Ascending aorta (tissue), 2 donors: ENCODE results near the gene UBE2G1. TPM values are rescaled to one million over a fixed set of nuclear protein-coding genes. Genes with fewer than 3 reads are reported as not detected.
"Not testable (repeated sequence)": the region's sequence is repeated elsewhere in the genome, so short reads cannot be mapped to it uniquely, and the experiment has no call there.

Source experiments
- DNase-seq, 2 donors: peaks; one replicate each; pipeline ENCODE4 v3.0.0-alpha.2; 2019; ENCODE audit warnings: low spot score in 2 of 2
- H3K27ac ChIP-seq, 2 donors: fragments of 200-600 bp; sonication (generic); one replicate each; pipeline ENCODE4 v1.5.1; 2016 to 2017; ENCODE audit warnings: mild to moderate bottlenecking in 1 of 2
- H3K27me3 ChIP-seq: fragments of 200-600 bp; sonication (generic); one replicate; pipeline ENCODE4 v1.5.1; 2017
- H3K36me3 ChIP-seq, 2 donors: fragments of 200-600 bp; sonication (generic); one replicate each; pipeline ENCODE4 v1.5.1; 2016
- H3K4me1 ChIP-seq, 2 donors: fragments of 200-600 bp; sonication (generic); one replicate each; pipeline ENCODE4 v1.5.1; 2016 to 2017; ENCODE audit warnings: mild to moderate bottlenecking in 1 of 2
- H3K4me3 ChIP-seq, 2 donors: fragments of 200-600 bp; sonication (generic); one replicate each; pipeline ENCODE4 v1.5.1; 2016 to 2017; ENCODE audit warnings: mild to moderate bottlenecking in 1 of 2
- H3K9me3 ChIP-seq, 2 donors: fragments of 200-600 bp; sonication (generic); one replicate each; pipeline ENCODE4 v1.5.1; 2016
- CTCF ChIP-seq, 3 experiments: fragments of 200-600 bp in 2 of 3; fragments of 450-650 bp in 1 of 3; sonication (generic) in 2 of 3; IDR thresholded peaks; one replicate each; pipeline ENCODE4 v1.5.1; 2016 to 2019; ENCODE audit warnings: antibody characterized with exemption in 3 of 3, mild to moderate bottlenecking in 1 of 3, moderate library complexity in 1 of 3
- intact Hi-C: fragments of 100-400 bp; cut with DNase I; formaldehyde crosslinking; loops from one replicate; pipeline ENCODE4 v1.15.1; 2023
- total RNA-seq: library from RNA; depleted of rRNA; stranded (reverse); fragments of >200 nt; gene quantifications from one replicate; pipeline ENCODE4 v1.1.0, GENCODE V29; 2016

UBE2G1 gene
- total RNA-seq, 1 donor from 2014 or later: 27.9 TPM

GRCh38 chr17:4358154-4358553 is 8.3 kb downstream of the UBE2G1 start:
- peak in 1 of 2 donors; percentile 25 for DNase-seq
- H3K27ac ChIP-seq: no peak overlapping the region
- intact Hi-C loops: no loop called here
- H3K9me3 ChIP-seq: no peaks in the 10 kb centered on the region
- no peak for TF ChIP-seq CTCF (IDR thresholded peaks at IDR 0.05)
- H3K4me1 ChIP-seq: peaks cover 0 to 32% of the 10 kb centered on the region in 2 donors
- H3K4me3 ChIP-seq: no peak overlapping the region
- no peaks in the 10 kb centered on the region for H3K36me3 ChIP-seq
- no peaks in the 10 kb centered on the region for H3K27me3 ChIP-seq

GRCh38 chr17:4357671-4358070 is 8.8 kb downstream of the UBE2G1 start:
- peaks cover 0 to 30% of the 10 kb centered on the region in 2 donors for H3K4me1 ChIP-seq
- intact Hi-C loops: no loop called here

GRCh38 chr17:4357030-4357628 is 9.3 kb downstream of the UBE2G1 start:
- Histone ChIP-seq H3K27ac (no peak overlapping the region), H3K36me3 (no peaks in the 10 kb centered on the region), H3K27me3 (no peaks in the 10 kb centered on the region), H3K9me3 (no peaks in the 10 kb centered on the region), H3K4me3 (no peak overlapping the region), H3K4me1 (peaks cover 0 to 24% of the 10 kb centered on the region in 2 donors)
- no peak for TF ChIP-seq CTCF (IDR thresholded peaks at IDR 0.05)
- intact Hi-C loops: no loop called here
- no peak for DNase-seq

More at GRCh38 chr17:4357671-4358070, 8.8 kb downstream of the UBE2G1 start:
- Histone ChIP-seq H3K27ac (no peak overlapping the region), H3K4me3 (no peak overlapping the region), H3K36me3 (no peaks in the 10 kb centered on the region), H3K9me3 (no peaks in the 10 kb centered on the region), H3K27me3 (no peaks in the 10 kb centered on the region)
- no peak for DNase-seq
- no peak for TF ChIP-seq CTCF (IDR thresholded peaks at IDR 0.05)

- peaks cover 0 to 22% of the 10 kb centered on the region in 2 donors for H3K4me1 ChIP-seq
Measured at GRCh38 chr17:4354862-4355514, 11.5 kb downstream of the UBE2G1 start.

GRCh38 chr17:4354206-4354605 is 12.3 kb downstream of the UBE2G1 start:
- no peak overlapping the region for H3K4me3 ChIP-seq
- H3K27ac ChIP-seq: no peak overlapping the region
- no peaks in the 10 kb centered on the region for H3K36me3 ChIP-seq
- no peaks in the 10 kb centered on the region for H3K9me3 ChIP-seq
- no peak for TF ChIP-seq CTCF (IDR thresholded peaks at IDR 0.05)
- DNase-seq: no peak
- intact Hi-C loops: no loop called here
- peaks cover 0 to 14% of the 10 kb centered on the region in 2 donors for H3K4me1 ChIP-seq
- no peaks in the 10 kb centered on the region for H3K27me3 ChIP-seq

More at GRCh38 chr17:4354862-4355514, 11.5 kb downstream of the UBE2G1 start:
- TF ChIP-seq CTCF (IDR thresholded peaks at IDR 0.05): no peak
- Histone ChIP-seq H3K27ac (no peak overlapping the region), H3K9me3 (no peaks in the 10 kb centered on the region), H3K27me3 (no peaks in the 10 kb centered on the region), H3K4me3 (no peak overlapping the region), H3K36me3 (no peaks in the 10 kb centered on the region)
- intact Hi-C loops: no loop called here
- peak in 1 of 2 donors; percentile 48 for DNase-seq

- H3K4me1 ChIP-seq: peaks cover 0 to 12% of the 10 kb centered on the region in 2 donors
- H3K4me3 ChIP-seq, intact Hi-C loops, DNase-seq, H3K27me3 ChIP-seq, H3K27ac ChIP-seq, H3K9me3 ChIP-seq, H3K36me3 ChIP-seq: not testable (repeated sequence)
Measured at GRCh38 chr17:4350214-4350613, 16.3 kb downstream of the UBE2G1 start.
